HL-60 (cell line): ENCODE results near the gene IFNA4.
"Not testable (repeated sequence)": the region's sequence is repeated elsewhere in the genome, so short reads cannot be mapped to it uniquely, and the experiment has no call there.

Experiments used
- POLR2AphosphoS5 ChIP-seq: IDR thresholded peaks from 2 replicates; pipeline ENCODE4 v1.6.1; 2012; ENCODE audit warnings: low read depth
- SPI1 ChIP-seq: IDR thresholded peaks from 2 replicates; pipeline ENCODE4 v1.6.1; 2012; ENCODE audit warnings: low read depth, mild to moderate bottlenecking, borderline replicate concordance

DNA sequence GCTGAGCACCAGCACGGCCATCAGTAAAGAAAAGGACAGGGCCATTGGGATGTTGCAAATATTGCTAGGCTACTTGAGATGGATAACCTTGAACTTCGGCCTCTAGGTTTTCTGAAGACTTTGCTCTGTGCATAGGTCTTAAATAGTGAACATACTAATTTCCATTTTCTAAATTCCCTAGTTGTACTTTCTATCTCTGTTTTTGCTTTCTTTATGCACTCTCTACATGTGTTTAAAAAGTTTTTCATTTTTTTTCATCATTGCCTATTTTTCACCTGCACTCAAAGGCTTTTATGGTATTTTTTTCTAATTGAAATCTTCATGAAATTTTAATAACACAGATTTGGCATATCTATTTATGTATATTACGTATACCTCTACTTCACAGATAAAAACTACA lies at the start of gene IFNA4:
- not testable (repeated sequence) for TF ChIP-seq SPI1, POLR2AphosphoS5
